Heart left ventricle (tissue), 13 donors: ENCODE measurements around the gene LTA.

Source experiments
- POLR2A ChIP-seq, 2 donors: fragments of 450-650 bp; IDR thresholded peaks; one replicate each; pipeline ENCODE4 v1.6.1; 2017; ENCODE audit warnings: antibody characterized with exemption in 2 of 2, mild to moderate bottlenecking in 2 of 2, moderate library complexity in 2 of 2
- TF ChIP-seq, protein P1 (sequence below), 12 donors: fragments of 200-600 bp; sonication (generic) in 4 of 12; IDR thresholded peaks; one replicate each; pipeline versions ENCODE4 v1.5.0 to v1.8.0; 2018 to 2022; ENCODE audit warnings: antibody characterized with exemption in 12 of 12, mild to moderate bottlenecking in 5 of 12
- donor health status: ischemic (EF 13 %, LVEDD 7.1; RV severe dilation, severe dysfunction).
- donor health status: DM: no; HTN: yes; CAD: no.
- donor health status: DM: no; HTN: no; CAD: no.
- donor health status: ischemic (EF 25% LVEDD 6.9; RV normal size, moderate dysfunction).
- donor health status: ischemic (EF 25% LVEDD 5.7; RV mildly dilated, moderate dysfunction).
- donor health status: ischemic (EF 35%, LVEDD 5.7; RV mildly dilated, moderate dysfunction).
- donor health status: nonischemic (EF 11% LVEDD 7.7; RV severe dilation, severe dysfunction).
- donor health status: DM: yes; HTN: yes; CAD: no.
- donor health status: PGD.
- donor health status: ischemic (EF 29% LVEDD 5.4; RV normal size, mild dysfunction).
- donor health status: nonischemic (EF 23%, LVEDD 6.1; RV moderate dilation, normal function).

DNA sequence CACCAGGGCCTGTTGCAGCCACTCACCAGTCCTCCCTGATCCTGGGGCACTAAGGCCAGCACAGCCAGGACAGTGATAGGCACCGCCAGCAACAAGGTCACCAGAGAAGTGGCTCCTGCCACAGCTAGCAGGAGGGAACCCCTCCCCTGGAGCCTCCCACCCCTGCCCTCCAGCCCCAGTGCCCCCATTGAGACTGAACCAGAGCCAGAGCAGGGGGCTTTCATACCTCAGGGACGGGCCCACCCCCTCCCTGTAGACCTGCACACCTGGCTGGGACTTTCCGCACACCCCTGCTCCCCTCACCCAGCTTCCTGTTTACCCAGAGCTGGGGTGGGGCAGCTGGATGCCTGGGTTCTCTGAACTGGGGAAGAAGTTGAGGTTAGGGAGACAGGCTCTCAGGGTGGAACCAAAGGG, 10.1 kb downstream of the LTA start, which contains the start of gene LTB:
- TF ChIP-seq, protein P1, sequence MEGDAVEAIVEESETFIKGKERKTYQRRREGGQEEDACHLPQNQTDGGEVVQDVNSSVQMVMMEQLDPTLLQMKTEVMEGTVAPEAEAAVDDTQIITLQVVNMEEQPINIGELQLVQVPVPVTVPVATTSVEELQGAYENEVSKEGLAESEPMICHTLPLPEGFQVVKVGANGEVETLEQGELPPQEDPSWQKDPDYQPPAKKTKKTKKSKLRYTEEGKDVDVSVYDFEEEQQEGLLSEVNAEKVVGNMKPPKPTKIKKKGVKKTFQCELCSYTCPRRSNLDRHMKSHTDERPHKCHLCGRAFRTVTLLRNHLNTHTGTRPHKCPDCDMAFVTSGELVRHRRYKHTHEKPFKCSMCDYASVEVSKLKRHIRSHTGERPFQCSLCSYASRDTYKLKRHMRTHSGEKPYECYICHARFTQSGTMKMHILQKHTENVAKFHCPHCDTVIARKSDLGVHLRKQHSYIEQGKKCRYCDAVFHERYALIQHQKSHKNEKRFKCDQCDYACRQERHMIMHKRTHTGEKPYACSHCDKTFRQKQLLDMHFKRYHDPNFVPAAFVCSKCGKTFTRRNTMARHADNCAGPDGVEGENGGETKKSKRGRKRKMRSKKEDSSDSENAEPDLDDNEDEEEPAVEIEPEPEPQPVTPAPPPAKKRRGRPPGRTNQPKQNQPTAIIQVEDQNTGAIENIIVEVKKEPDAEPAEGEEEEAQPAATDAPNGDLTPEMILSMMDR (IDR thresholded peaks at IDR 0.05): no peak
- TF ChIP-seq POLR2A (IDR thresholded peaks at IDR 0.05): no peak
